H9 (cell line): ENCODE measurements around the gene RBMXL2. TPM values are rescaled to one million over a fixed set of nuclear protein-coding genes. Genes with fewer than 3 reads are reported as not detected.

Experiments
- DNase-seq: peaks from one replicate; pipeline ENCODE4 v3.0.0-alpha.2; 2017
- H2AFZ ChIP-seq: one replicate; pipeline ENCODE4 v1.6.1; 2013; ENCODE audit warnings: mild to moderate bottlenecking, low read length, control low read depth, moderate library complexity
- H2AK5ac ChIP-seq: 2 replicates; pipeline ENCODE4 v1.6.1; 2013; ENCODE audit warnings: low read length, control low read depth, mixed read lengths; ENCODE audit not compliant: insufficient read length
- H2BK120ac ChIP-seq: one replicate; pipeline ENCODE4 v1.6.1; 2013; ENCODE audit warnings: low read depth, mild to moderate bottlenecking, low read length, control low read depth, inconsistent platforms; ENCODE audit not compliant: poor library complexity, severe bottlenecking
- H2BK12ac ChIP-seq: 2 replicates; pipeline ENCODE4 v1.6.1; 2013; ENCODE audit warnings: low read length, control low read depth, mixed read lengths, low read depth; ENCODE audit not compliant: insufficient read length
- H2BK15ac ChIP-seq: 2 replicates; pipeline ENCODE4 v1.6.1; 2013; ENCODE audit warnings: low read depth, low read length, control low read depth
- H2BK20ac ChIP-seq: one replicate; pipeline ENCODE4 v1.6.1; 2013; ENCODE audit warnings: low read depth, mild to moderate bottlenecking, low read length, control low read depth, inconsistent platforms; ENCODE audit not compliant: poor library complexity, severe bottlenecking
- H2BK5ac ChIP-seq: 2 replicates; pipeline ENCODE4 v1.6.1; 2013; ENCODE audit warnings: low read length, control low read depth, mixed read lengths; ENCODE audit not compliant: insufficient read length
- H3K14ac ChIP-seq: 2 replicates; pipeline ENCODE4 v1.6.1; 2013; ENCODE audit warnings: low read length, control low read depth; ENCODE audit not compliant: insufficient read depth
- H3K18ac ChIP-seq: 2 replicates; pipeline ENCODE4 v1.6.1; 2013; ENCODE audit warnings: low read depth, mild to moderate bottlenecking, mixed read lengths, low read length, control low read depth; ENCODE audit not compliant: insufficient read length
- H3K23ac ChIP-seq: 2 replicates; pipeline ENCODE4 v1.6.1; 2013; ENCODE audit warnings: low read length, control low read depth, mixed read lengths, low read depth; ENCODE audit not compliant: insufficient read length
- H3K23me2 ChIP-seq: 2 replicates; pipeline ENCODE4 v1.6.1; 2013; ENCODE audit warnings: low read depth, mild to moderate bottlenecking, mixed read lengths, low read length, control low read depth; ENCODE audit not compliant: insufficient read length, poor library complexity, severe bottlenecking
- H3K27ac ChIP-seq: 2 replicates; pipeline ENCODE4 v1.5.1; 2013; ENCODE audit warnings: low read length, control low read depth, mixed read lengths, low read depth; ENCODE audit not compliant: insufficient read length
- H3K27me3 ChIP-seq: 2 replicates; pipeline ENCODE4 v1.6.1; 2013; ENCODE audit warnings: low read length, control low read depth, inconsistent platforms; ENCODE audit not compliant: insufficient read depth
- H3K4ac ChIP-seq: 2 replicates; pipeline ENCODE4 v1.6.1; 2013; ENCODE audit warnings: low read depth, mild to moderate bottlenecking, control low read depth, inconsistent platforms, low read length, moderate library complexity
- H3K4me1 ChIP-seq: 2 replicates; pipeline ENCODE4 v1.6.1; 2013; ENCODE audit warnings: low read length, control low read depth, inconsistent platforms; ENCODE audit not compliant: insufficient read depth
- H3K4me2 ChIP-seq: 2 replicates; pipeline ENCODE4 v1.6.1; 2013; ENCODE audit warnings: low read length, control low read depth, mixed read lengths; ENCODE audit not compliant: insufficient read length, insufficient read depth
- H3K56ac ChIP-seq: 2 replicates; pipeline ENCODE4 v1.6.1; 2013; ENCODE audit warnings: low read depth, mild to moderate bottlenecking, mixed read lengths, low read length, control low read depth; ENCODE audit not compliant: insufficient read length
- H3K79me1 ChIP-seq: 2 replicates; pipeline ENCODE4 v1.6.1; 2013; ENCODE audit warnings: low read depth, mild to moderate bottlenecking, moderate library complexity, low read length, control low read depth, inconsistent platforms; ENCODE audit not compliant: insufficient read depth, poor library complexity, severe bottlenecking
- H3K79me2 ChIP-seq: 2 replicates; pipeline ENCODE4 v1.6.1; 2013; ENCODE audit warnings: low read length, control low read depth, inconsistent platforms; ENCODE audit not compliant: insufficient read depth
- H3K9ac ChIP-seq: 2 replicates; pipeline ENCODE4 v1.6.1; 2013; ENCODE audit warnings: low read length, control low read depth, mixed read lengths; ENCODE audit not compliant: insufficient read length; ENCODE audit errors: extremely low read depth
- H3K9me3 ChIP-seq: one replicate; pipeline ENCODE4 v1.6.1; 2013; ENCODE audit warnings: low read depth, low read length, inconsistent platforms; ENCODE audit not compliant: control insufficient read depth
- H3T11ph ChIP-seq: one replicate; pipeline ENCODE4 v1.6.1; 2013; ENCODE audit warnings: mild to moderate bottlenecking, low read length, control low read depth, inconsistent platforms
- H4K20me1 ChIP-seq: one replicate; pipeline ENCODE4 v1.6.1; 2013; ENCODE audit not compliant: control insufficient read depth, insufficient read length, insufficient read depth
- H4K5ac ChIP-seq: 2 replicates; pipeline ENCODE4 v1.6.1; 2013; ENCODE audit warnings: low read depth, mild to moderate bottlenecking, mixed read lengths, low read length, control low read depth; ENCODE audit not compliant: insufficient read length
- H4K8ac ChIP-seq: replicated peaks from 2 replicates; pipeline ENCODE4 v1.6.1; 2013; ENCODE audit warnings: low read length, control low read depth, mixed read lengths, low read depth; ENCODE audit not compliant: insufficient read length
- H4K91ac ChIP-seq: 2 replicates; pipeline ENCODE4 v1.6.1; 2013; ENCODE audit warnings: low read depth, mild to moderate bottlenecking, moderate library complexity, mixed read lengths, low read length, control low read depth; ENCODE audit not compliant: insufficient read length
- H3K27ac Mint-ChIP-seq, 3 experiments: 2 replicates in 2 of 3; 3 replicates in 1 of 3; pipeline ENCODE4 v1.8.0; 2020 to 2021; ENCODE audit warnings: mixed read lengths in 3 of 3, mild to moderate bottlenecking in 1 of 3, moderate library complexity in 1 of 3
- H3K27me3 Mint-ChIP-seq: 2 replicates; pipeline ENCODE4 v1.8.0; 2021; ENCODE audit warnings: low read depth, mild to moderate bottlenecking, moderate library complexity, mixed read lengths
- H3K36me3 Mint-ChIP-seq, 3 experiments: 2 replicates in 2 of 3; 3 replicates in 1 of 3; pipeline ENCODE4 v1.8.0; 2020 to 2021; ENCODE audit warnings: low read depth in 3 of 3, mixed read lengths in 3 of 3; ENCODE audit not compliant: insufficient read depth in 1 of 3
- H3K4me1 Mint-ChIP-seq, 2 experiments: 2 replicates each; pipeline ENCODE4 v1.8.0; 2020; ENCODE audit warnings: mixed read lengths in 2 of 2
- H3K4me3 Mint-ChIP-seq, 2 experiments: 2 replicates in 1 of 2; 3 replicates in 1 of 2; pipeline ENCODE4 v1.8.0; 2020 to 2021; ENCODE audit warnings: mild to moderate bottlenecking in 2 of 2, mixed read lengths in 2 of 2, moderate library complexity in 1 of 2
- H3K9me3 Mint-ChIP-seq, 2 experiments: 2 replicates in 1 of 2; 3 replicates in 1 of 2; pipeline ENCODE4 v1.8.0; 2020; ENCODE audit warnings: mild to moderate bottlenecking in 2 of 2, mixed read lengths in 2 of 2, moderate library complexity in 1 of 2
- CTCF ChIP-seq: fragments of 200-600 bp; sonication (generic); conservative IDR thresholded peaks from 3 replicates; pipeline ENCODE4 v1.8.0; 2021; ENCODE audit warnings: antibody characterized with exemption, mild to moderate bottlenecking
- WGBS: extraction: QIAGEN DNeasy Blood & Tissue Kit; methylation state at CpG from one replicate; pipeline ENCODE4 v1.1.7; 2013; ENCODE audit warnings: missing lambda C conversion rate, low lambda C conversion rate, mixed read lengths; ENCODE audit not compliant: insufficient read length; ENCODE audit errors: extremely low coverage; 5-methylcytosine and 5-hydroxymethylcytosine counted together
- total RNA-seq: library from RNA; stranded (reverse); gene quantifications from 2 replicates; pipeline ENCODE4 v1.2.1, GENCODE V29; 2021

RBMXL2 gene
- total RNA-seq, 1 experiment from 2014 or later: not detected

GRCh38 chr11:7115780-7116179 is 27.0 kb downstream of the RBMXL2 start:
- Histone ChIP-seq H3K27me3 (no peaks in the 10 kb centered on the region), H3K27ac (no peak overlapping the region), H3K18ac (no peak overlapping the region), H3K4me1 (no peaks in the 10 kb centered on the region), H4K20me1 (no peaks in the 10 kb centered on the region), H3K79me2 (no peaks in the 10 kb centered on the region), H2BK12ac (no peak overlapping the region), H3K23me2 (no peaks in the 10 kb centered on the region), H3K4me2 (no peak overlapping the region), H3K79me1 (no peaks in the 10 kb centered on the region), H2BK20ac (no peak overlapping the region), H2AK5ac (no peak overlapping the region), H3K9me3 (no peaks in the 10 kb centered on the region), H3K4ac (no peak overlapping the region), H3T11ph (no peak overlapping the region), H4K91ac (no peak overlapping the region), H4K8ac (no peak overlapping the region), H3K9ac (no peak overlapping the region), H3K14ac (no peak overlapping the region), H3K23ac (no peak overlapping the region), H2AFZ (no peak overlapping the region), H2BK5ac (no peak overlapping the region), H2BK120ac (no peak overlapping the region), H4K5ac (no peak overlapping the region), H2BK15ac (no peak overlapping the region), H3K56ac (no peak overlapping the region)
- Mint-ChIP-seq H3K27ac (no peak overlapping the region), H3K36me3 (no peaks in the 10 kb centered on the region), H3K9me3 (no peaks in the 10 kb centered on the region), H3K4me3 (no peak overlapping the region), H3K27me3 (no peaks in the 10 kb centered on the region), H3K4me1 (no peaks in the 10 kb centered on the region)
- WGBS: no CpG with 5 or more reads among the region's 1 CpG
- no peak for DNase-seq
- no peak for TF ChIP-seq CTCF
